GM21447 (cell line): Measurements from ENCODE around the gene DUSP1.

Experiments
- ATAC-seq: cut with Tn5 transposase; IDR thresholded peaks from one replicate; pipeline ENCODE4 v1.9.1; 2021; ENCODE audit not compliant: unreplicated experiment

DUSP1 gene

GRCh38 chr5:172764861-172765765 is 5.9 kb downstream of the DUSP1 start:
- ATAC-seq: peak; percentile 81

- no peak for ATAC-seq
Measured at GRCh38 chr5:172763120-172763464, 7.9 kb downstream of the DUSP1 start.

GRCh38 chr5:172762214-172763119 is 8.5 kb downstream of the DUSP1 start:
- ATAC-seq: no peak

GRCh38 chr5:172760959-172761358 is 10.0 kb downstream of the DUSP1 start:
- no peak for ATAC-seq

DNA sequence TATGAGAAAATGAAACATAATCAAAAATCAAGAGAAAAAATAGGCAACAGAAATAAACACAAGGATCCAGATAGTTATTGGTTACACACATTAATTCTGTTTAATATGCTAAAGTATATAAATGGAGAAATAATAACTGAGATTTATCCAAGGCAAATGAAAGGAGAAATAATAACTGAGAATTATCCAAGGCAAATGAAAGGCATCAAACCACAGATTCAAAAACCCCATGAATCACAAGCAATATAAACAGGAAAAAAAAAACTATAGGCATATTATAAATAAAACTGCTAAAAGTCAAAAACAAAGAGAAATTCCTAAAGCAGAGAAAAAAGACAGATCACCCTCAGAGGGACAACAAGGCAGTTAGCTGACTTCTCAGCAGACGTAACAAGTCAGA is 10.9 kb downstream of the DUSP1 start:
- no peak for ATAC-seq

GRCh38 chr5:172758834-172759149 is 12.2 kb downstream of the DUSP1 start:
- ATAC-seq: no peak

GRCh38 chr5:172758077-172758833 is 12.7 kb downstream of the DUSP1 start:
- ATAC-seq: no peak

GRCh38 chr5:172757394-172758010 is 13.5 kb downstream of the DUSP1 start:
- ATAC-seq: no peak

DNA sequence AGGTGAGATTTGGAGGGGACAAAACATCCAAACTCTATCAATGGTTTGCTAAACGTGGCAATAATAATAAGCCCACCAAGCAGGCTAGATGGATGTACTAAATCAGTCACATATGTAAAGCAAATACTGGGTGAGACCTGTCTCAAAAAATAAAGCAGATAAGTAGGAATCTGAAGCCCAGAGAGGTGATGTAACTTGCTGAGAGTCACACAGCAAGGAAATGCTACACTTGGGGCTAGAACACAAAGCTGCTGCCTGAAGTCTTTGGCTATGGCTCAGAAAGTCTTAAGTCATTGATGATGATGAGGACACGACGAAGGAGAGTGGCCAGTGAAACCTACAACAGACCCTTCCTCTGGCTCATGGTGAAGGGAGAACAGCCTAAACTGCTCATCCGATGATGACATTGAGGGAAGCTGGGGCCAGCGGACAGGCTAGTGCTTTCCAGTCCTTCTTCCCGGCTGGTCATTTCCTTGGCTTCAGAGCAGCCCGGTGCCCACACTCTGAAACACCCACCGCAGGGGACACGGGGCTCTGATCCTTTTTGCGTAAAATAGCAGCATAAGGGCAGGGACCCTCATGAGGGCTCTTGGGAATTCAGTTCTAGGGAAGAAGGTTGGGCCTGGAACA is 14.1 kb downstream of the DUSP1 start:
- no peak for ATAC-seq

GRCh38 chr5:172754596-172755356 is 16.2 kb downstream of the DUSP1 start:
- no peak for ATAC-seq

- ATAC-seq: no peak
Measured at GRCh38 chr5:172753101-172753500, 17.9 kb downstream of the DUSP1 start.

GRCh38 chr5:172751761-172752510 is 19.1 kb downstream of the DUSP1 start:
- ATAC-seq: no peak

DNA sequence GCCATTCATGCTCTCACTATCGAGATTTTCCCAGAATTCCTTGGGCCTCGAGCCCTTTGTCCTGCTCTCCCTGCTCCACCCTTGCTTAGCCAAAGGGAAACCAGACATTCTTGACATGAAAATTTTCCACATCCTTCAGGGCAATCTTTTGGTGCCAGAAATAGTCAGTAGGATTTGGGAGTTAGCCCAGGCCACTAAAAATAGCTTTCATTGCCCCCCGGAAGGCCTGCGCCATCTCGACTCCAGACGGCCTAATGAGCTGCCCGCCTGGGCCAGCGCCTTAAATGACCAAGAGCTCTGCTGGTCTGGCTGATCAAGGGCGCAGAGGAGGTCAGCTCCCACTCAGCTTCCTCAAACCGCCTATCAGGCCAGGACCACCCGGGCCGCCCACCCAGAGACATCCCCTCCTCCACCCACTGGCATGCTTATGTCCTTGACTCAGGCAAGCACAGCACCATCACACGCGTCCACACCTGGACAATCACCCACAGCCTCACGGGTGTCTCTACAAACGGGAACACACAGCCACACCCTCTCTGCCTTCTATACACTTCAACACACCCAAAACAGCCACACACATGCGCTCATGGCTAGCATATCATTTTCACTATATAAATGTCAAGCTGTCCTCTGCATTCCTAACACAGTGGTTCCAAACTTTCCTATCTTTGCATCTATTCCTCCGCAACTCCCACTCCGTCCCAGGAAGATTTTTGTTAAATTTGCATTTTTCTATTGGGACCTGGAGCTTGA is 20.9 kb downstream of the DUSP1 start:
- ATAC-seq: no peak

DNA sequence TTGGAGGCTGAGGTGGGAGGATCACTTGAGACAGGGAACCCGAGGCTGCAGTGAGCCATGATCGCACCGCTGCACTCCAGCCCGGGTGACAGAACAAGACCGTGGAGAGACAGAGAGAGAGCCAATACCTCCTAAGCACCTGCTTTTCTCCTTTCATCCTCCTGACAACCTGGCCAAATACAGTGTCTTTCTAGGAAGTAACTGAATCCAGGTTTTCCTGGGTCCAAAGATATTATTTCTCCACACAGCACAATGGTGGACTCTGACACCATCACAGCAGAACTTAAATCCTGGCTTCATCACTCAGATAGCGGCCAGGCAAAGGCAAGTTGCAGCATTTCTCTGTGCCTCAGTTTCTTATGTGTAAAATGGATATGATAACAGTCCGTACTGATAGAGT is 21.9 kb downstream of the DUSP1 start:
- no peak for ATAC-seq

GRCh38 chr5:172748341-172748843 is 22.6 kb downstream of the DUSP1 start:
- no peak for ATAC-seq

DNA sequence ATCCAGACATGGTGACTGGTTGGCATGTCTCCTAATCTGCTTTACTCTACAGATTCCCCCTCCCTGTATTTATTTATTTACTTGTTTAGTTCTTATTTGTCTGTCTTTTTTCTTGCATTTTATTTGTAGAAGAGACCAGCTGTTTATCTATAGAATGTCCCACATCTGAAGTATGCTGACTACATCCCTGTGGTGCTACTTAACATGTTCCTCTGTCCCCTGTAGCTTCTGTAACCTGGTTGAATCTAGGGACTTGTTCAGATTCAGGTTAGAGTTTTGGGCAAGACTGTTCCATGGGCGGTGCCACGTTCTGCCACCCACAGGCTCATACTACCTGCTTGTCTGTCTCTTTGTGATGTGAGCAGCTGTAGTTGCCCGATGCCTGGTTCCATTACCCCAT is 23.5 kb downstream of the DUSP1 start:
- ATAC-seq: no peak

DNA sequence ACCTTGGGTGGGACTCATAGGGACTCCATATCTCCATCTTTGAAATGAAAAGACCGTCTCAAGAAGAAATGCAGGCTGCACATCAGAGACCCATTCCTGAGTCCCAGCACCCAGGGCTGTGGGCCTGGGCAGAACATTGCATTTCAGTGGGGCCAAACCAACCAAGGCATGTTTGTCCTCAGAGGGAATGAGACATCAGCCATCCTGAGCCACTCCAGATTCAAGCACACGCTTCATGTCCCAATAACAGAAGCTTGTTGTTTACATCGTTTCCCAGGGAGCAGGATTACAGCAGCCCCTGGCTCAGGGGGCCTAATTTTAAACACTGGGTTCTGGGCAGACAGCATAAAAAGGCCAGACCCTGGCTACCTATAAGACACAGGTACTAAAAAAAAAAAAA is 24.3 kb downstream of the DUSP1 start:
- ATAC-seq: no peak

- no peak for ATAC-seq
Measured at GRCh38 chr5:172745838-172746237, 25.2 kb downstream of the DUSP1 start.
